Neural progenitor cell (in vitro differentiated cells): ENCODE measurements around the gene REXO1. TPM values are rescaled to one million over a fixed set of nuclear protein-coding genes. Genes with fewer than 3 reads are reported as not detected.
A peak's percentile ranks its signal among the peaks of the same experiment; 100 is the strongest.

Experiments used
- DNase-seq: peaks from one replicate; pipeline ENCODE4 v3.0.0-alpha.2; 2016; ENCODE audit warnings: low spot score
- H2AFZ ChIP-seq: fragments of 200-600 bp; sonication (generic); replicated peaks from 2 replicates; pipeline ENCODE4 v1.6.1; 2016; ENCODE audit warnings: antibody characterized with exemption
- H3F3A ChIP-seq: fragments of 200-600 bp; sonication (generic); 2 replicates; pipeline ENCODE4 v1.6.1; 2016; ENCODE audit warnings: antibody characterized with exemption, low read depth
- H3K27ac ChIP-seq: fragments of 200-600 bp; sonication (generic); 2 replicates; pipeline ENCODE4 v1.5.1; 2016; ENCODE audit warnings: mild to moderate bottlenecking
- H3K27me3 ChIP-seq: fragments of 200-600 bp; sonication (generic); 2 replicates; pipeline ENCODE4 v1.6.1; 2016; ENCODE audit warnings: mild to moderate bottlenecking, moderate library complexity
- H3K36me3 ChIP-seq: fragments of 200-600 bp; sonication (generic); 2 replicates; pipeline ENCODE4 v1.5.1; 2016
- H3K4me1 ChIP-seq: fragments of 200-600 bp; sonication (generic); 2 replicates; pipeline ENCODE4 v1.6.1; 2016; ENCODE audit warnings: mixed run types
- H3K4me2 ChIP-seq: fragments of 200-600 bp; sonication (generic); 2 replicates; pipeline ENCODE4 v1.6.1; 2016
- H3K4me3 ChIP-seq: fragments of 200-600 bp; sonication (generic); 2 replicates; pipeline ENCODE4 v1.5.1; 2016
- H3K79me2 ChIP-seq: fragments of 200-600 bp; sonication (generic); 2 replicates; pipeline ENCODE4 v1.6.1; 2016; ENCODE audit warnings: low read depth
- H3K9ac ChIP-seq: fragments of 200-600 bp; sonication (generic); 2 replicates; pipeline ENCODE4 v1.6.1; 2016
- H3K9me3 ChIP-seq: fragments of 200-600 bp; sonication (generic); 2 replicates; pipeline ENCODE4 v1.5.1; 2016; ENCODE audit warnings: low read depth
- H4K20me1 ChIP-seq: fragments of 200-600 bp; sonication (generic); 2 replicates; pipeline ENCODE4 v1.6.1; 2016; ENCODE audit warnings: low read depth
- H3K27ac Mint-ChIP-seq: 3 replicates; pipeline ENCODE4 v1.8.0; 2021; ENCODE audit warnings: mixed read lengths
- H3K27me3 Mint-ChIP-seq: 2 replicates; pipeline ENCODE4 v1.8.0; 2022; ENCODE audit warnings: low read depth, mild to moderate bottlenecking, inconsistent platforms, moderate library complexity, mixed read lengths; ENCODE audit not compliant: insufficient read depth
- H3K36me3 Mint-ChIP-seq: 3 replicates; pipeline ENCODE4 v1.8.0; 2021; ENCODE audit warnings: mixed read lengths
- H3K4me1 Mint-ChIP-seq: 3 replicates; pipeline ENCODE4 v1.8.0; 2021; ENCODE audit warnings: mixed read lengths
- H3K4me3 Mint-ChIP-seq: 3 replicates; pipeline ENCODE4 v1.8.0; 2021; ENCODE audit warnings: mild to moderate bottlenecking, moderate library complexity, mixed read lengths
- H3K9me3 Mint-ChIP-seq: 3 replicates; pipeline ENCODE4 v1.8.0; 2020; ENCODE audit warnings: mixed read lengths
- CTCF ChIP-seq: fragments of 200-600 bp; sonication (generic); IDR thresholded peaks from 2 replicates; pipeline ENCODE4 v1.5.1; 2017; ENCODE audit warnings: antibody characterized with exemption, mild to moderate bottlenecking
- EZH2 ChIP-seq: fragments of 200-600 bp; sonication (generic); IDR thresholded peaks from 2 replicates; pipeline ENCODE4 v1.6.1; 2017; ENCODE audit warnings: antibody characterized with exemption, mild to moderate bottlenecking, moderate library complexity
- EZH2phosphoT487 ChIP-seq: fragments of 200-600 bp; sonication (generic); IDR thresholded peaks from 2 replicates; pipeline ENCODE4 v1.6.1; 2017; ENCODE audit warnings: antibody characterized with exemption
- total RNA-seq: library from RNA; depleted of rRNA; stranded (reverse); fragments of >200 nt; gene quantifications from 2 replicates; pipeline ENCODE4 v1.2.3, GENCODE V29; 2015; ENCODE audit warnings: low replicate concordance

REXO1 gene
- total RNA-seq, 1 donor from 2014 or later = 38.7 TPM

GRCh38 chr19:1783354-1783753, 64.9 kb downstream of the REXO1 start:
- Histone ChIP-seq H4K20me1 (peaks cover 4% of the 10 kb centered on the region), H3K9ac (no peak overlapping the region), H3K27me3 (peaks cover 100% of the 10 kb centered on the region), H3K4me3 (no peak overlapping the region), H3K4me1 (no peaks in the 10 kb centered on the region), H2AFZ (no peak overlapping the region), H3F3A (no peaks in the 10 kb centered on the region), H3K79me2 (no peaks in the 10 kb centered on the region), H3K36me3 (no peaks in the 10 kb centered on the region), H3K9me3 (no peaks in the 10 kb centered on the region), H3K4me2 (no peak overlapping the region), H3K27ac (no peak overlapping the region)
- DNase-seq = no peak
- no peak for TF ChIP-seq EZH2
- TF ChIP-seq EZH2phosphoT487 = no peak
- H3K36me3 Mint-ChIP-seq = peaks cover 2% of the 10 kb centered on the region
- H3K27ac Mint-ChIP-seq = no peak overlapping the region
- H3K4me1 Mint-ChIP-seq = no peaks in the 10 kb centered on the region
- H3K9me3 Mint-ChIP-seq = peaks cover 22% of the 10 kb centered on the region
- H3K27me3 Mint-ChIP-seq = peaks cover 52% of the 10 kb centered on the region
- no peak overlapping the region for H3K4me3 Mint-ChIP-seq

- Histone ChIP-seq H2AFZ (no peak overlapping the region), H3K9ac (no peak overlapping the region), H3K9me3 (no peaks in the 10 kb centered on the region), H3K4me2 (no peak overlapping the region), H3K27me3 (peaks cover 100% of the 10 kb centered on the region), H3K4me3 (no peak overlapping the region), H3F3A (no peaks in the 10 kb centered on the region), H3K36me3 (no peaks in the 10 kb centered on the region), H3K79me2 (no peaks in the 10 kb centered on the region), H4K20me1 (no peaks in the 10 kb centered on the region), H3K27ac (no peak overlapping the region), H3K4me1 (no peaks in the 10 kb centered on the region)
- no peak overlapping the region for H3K27ac Mint-ChIP-seq
- H3K4me1 Mint-ChIP-seq = no peaks in the 10 kb centered on the region
- DNase-seq = no peak
- no peak for TF ChIP-seq CTCF
- TF ChIP-seq EZH2 = no peak
- no peak for TF ChIP-seq EZH2phosphoT487
- H3K36me3 Mint-ChIP-seq = peaks cover 2% of the 10 kb centered on the region
- no peak overlapping the region for H3K4me3 Mint-ChIP-seq
- H3K9me3 Mint-ChIP-seq = peaks cover 22% of the 10 kb centered on the region
- peaks cover 57% of the 10 kb centered on the region for H3K27me3 Mint-ChIP-seq
Measured at GRCh38 chr19:1782521-1782920, 65.8 kb downstream of the REXO1 start.

GRCh38 chr19:1780272-1780958, 67.9 kb downstream of the REXO1 start:
- Histone ChIP-seq H3K4me1 (no peaks in the 10 kb centered on the region), H3K4me3 (no peak overlapping the region), H4K20me1 (no peaks in the 10 kb centered on the region), H3K27me3 (peaks cover 100% of the 10 kb centered on the region), H2AFZ (no peak overlapping the region), H3K36me3 (no peaks in the 10 kb centered on the region), H3K79me2 (no peaks in the 10 kb centered on the region), H3K9ac (no peak overlapping the region), H3K4me2 (no peak overlapping the region), H3K9me3 (peaks cover 1% of the 10 kb centered on the region), H3F3A (peaks cover 1% of the 10 kb centered on the region), H3K27ac (no peak overlapping the region)
- DNase-seq = no peak
- no peak for TF ChIP-seq EZH2phosphoT487
- TF ChIP-seq EZH2 = no peak
- no peak overlapping the region for H3K4me3 Mint-ChIP-seq
- H3K27me3 Mint-ChIP-seq = peaks cover 69% of the 10 kb centered on the region
- H3K27ac Mint-ChIP-seq = no peak overlapping the region
- peaks cover 4% of the 10 kb centered on the region for H3K36me3 Mint-ChIP-seq
- peaks cover 30% of the 10 kb centered on the region for H3K9me3 Mint-ChIP-seq
- H3K4me1 Mint-ChIP-seq = no peaks in the 10 kb centered on the region

GRCh38 chr19:1779574-1779973, 68.7 kb downstream of the REXO1 start:
- no peak overlapping the region for H3K4me3 Mint-ChIP-seq

More at GRCh38 chr19:1779574-1779973, 68.7 kb downstream of the REXO1 start:
- no peaks in the 10 kb centered on the region for H4K20me1 ChIP-seq
- Mint-ChIP-seq H3K36me3 (peaks cover 4% of the 10 kb centered on the region), H3K27ac (no peak overlapping the region), H3K9me3 (peaks cover 32% of the 10 kb centered on the region), H3K27me3 (peaks cover 74% of the 10 kb centered on the region), H3K4me1 (no peaks in the 10 kb centered on the region)
- no peak for DNase-seq
- peaks cover 4% of the 10 kb centered on the region for H3K9me3 ChIP-seq
- H3K27me3 ChIP-seq = peaks cover 100% of the 10 kb centered on the region
- H3K9ac ChIP-seq = no peak overlapping the region
- H3K79me2 ChIP-seq = no peaks in the 10 kb centered on the region
- H3F3A ChIP-seq = peaks cover 6% of the 10 kb centered on the region
- H3K4me3 ChIP-seq = no peak overlapping the region
- H3K4me1 ChIP-seq = no peaks in the 10 kb centered on the region
- TF ChIP-seq CTCF (no peak), EZH2phosphoT487 (peak; percentile 0), EZH2 (peak; percentile 55)
- no peak overlapping the region for H2AFZ ChIP-seq
- no peak overlapping the region for H3K27ac ChIP-seq
- H3K36me3 ChIP-seq = no peaks in the 10 kb centered on the region
- no peak overlapping the region for H3K4me2 ChIP-seq
